IMR-90 (cell line): ENCODE measurements around the gene PNPLA1. TPM values are rescaled to one million over a fixed set of nuclear protein-coding genes. Genes with fewer than 3 reads are reported as not detected.

Experiments
- ATAC-seq: fragments of 200-7000 bp; cut with Tn5 transposase; 2 replicates; pipeline ENCODE4 v1.9.1; 2020; ENCODE audit warnings: low read depth, mild to moderate bottlenecking, moderate library complexity
- BruUV-seq: library from RNA; stranded (reverse); fragments of 400-500 nt; replicated peaks from 2 replicates; lab custom pipeline; 2021; lab: Mats Ljungman, UMichigan
- CTCF ChIA-PET: fragments of 300-600 bp; formaldehyde crosslinking; extraction: SDS; loops from one replicate; lab custom pipeline; 2021; ENCODE audit warnings: antibody characterized with exemption; lab: Yijun Ruan, JAX
- POLR2A ChIA-PET: fragments of 300-600 bp; sonication (Branson Sonifier 250); formaldehyde crosslinking; loops from one replicate; lab custom pipeline; 2022; ENCODE audit warnings: antibody characterized with exemption; ENCODE audit not compliant: unreplicated experiment; lab: Charles Lee
- DNase-seq: peaks from one replicate; pipeline ENCODE4 v3.0.0; 2013
- H2AFZ ChIP-seq: replicated peaks from 2 replicates; pipeline ENCODE3; 2013; ENCODE audit warnings: low read length, mild to moderate bottlenecking; ENCODE audit not compliant: poor library complexity
- H2AK5ac ChIP-seq: 2 replicates; pipeline ENCODE4 v1.6.1; 2013; ENCODE audit warnings: low read depth, low read length, inconsistent platforms
- H2AK9ac ChIP-seq: replicated peaks from 2 replicates; pipeline ENCODE3; 2013; ENCODE audit warnings: mild to moderate bottlenecking, low read depth, low read length, moderate library complexity; ENCODE audit not compliant: poor library complexity
- H2BK120ac ChIP-seq: 2 replicates; pipeline ENCODE4 v1.6.1; 2013; ENCODE audit warnings: low read depth, low read length, inconsistent platforms
- H2BK15ac ChIP-seq: 3 replicates; pipeline ENCODE4 v1.6.1; 2013; ENCODE audit warnings: low read depth, low read length, inconsistent platforms
- H2BK20ac ChIP-seq: 2 replicates; pipeline ENCODE4 v1.6.1; 2013; ENCODE audit warnings: low read depth, mild to moderate bottlenecking, inconsistent platforms, low read length, moderate library complexity
- H2BK5ac ChIP-seq: 2 replicates; pipeline ENCODE4 v1.6.1; 2013; ENCODE audit warnings: mild to moderate bottlenecking, low read depth, low read length, inconsistent platforms; ENCODE audit not compliant: poor library complexity, severe bottlenecking
- H3K14ac ChIP-seq: replicated peaks from 2 replicates; pipeline ENCODE4 v1.6.1; 2013; ENCODE audit warnings: low read depth, low read length, inconsistent platforms
- H3K18ac ChIP-seq: 2 replicates; pipeline ENCODE4 v1.6.1; 2013; ENCODE audit warnings: low read depth, low read length, control low read depth
- H3K23ac ChIP-seq: 2 replicates; pipeline ENCODE4 v1.6.1; 2013; ENCODE audit warnings: low read depth, low read length, inconsistent platforms
- H3K27ac ChIP-seq: 2 replicates; pipeline ENCODE4 v1.5.1; 2013; ENCODE audit warnings: mild to moderate bottlenecking, control low read depth, low read length; ENCODE audit not compliant: insufficient read depth
- H3K27me3 ChIP-seq: 2 replicates; pipeline ENCODE4 v1.6.1; 2013; ENCODE audit warnings: low read length; ENCODE audit not compliant: control insufficient read depth, insufficient read depth
- H3K36me3 ChIP-seq: 2 replicates; pipeline ENCODE4 v1.6.1; 2013; ENCODE audit warnings: low read length, mixed read lengths; ENCODE audit not compliant: control insufficient read depth, insufficient read depth
- H3K4ac ChIP-seq: 2 replicates; pipeline ENCODE4 v1.6.1; 2013; ENCODE audit warnings: low read depth, low read length, inconsistent platforms
- H3K4me1 ChIP-seq: 2 replicates; pipeline ENCODE4 v1.6.1; 2013; ENCODE audit warnings: low read length, mixed read lengths; ENCODE audit not compliant: control insufficient read depth, insufficient read depth
- H3K4me2 ChIP-seq: 2 replicates; pipeline ENCODE4 v1.6.1; 2013; ENCODE audit warnings: low read depth, mild to moderate bottlenecking, control low read depth, low read length, moderate library complexity
- H3K4me3 ChIP-seq: 2 replicates; pipeline ENCODE4 v1.5.1; 2013; ENCODE audit warnings: low read depth, mild to moderate bottlenecking, control low read depth, low read length, moderate library complexity; ENCODE audit not compliant: insufficient read depth
- H3K56ac ChIP-seq: 2 replicates; pipeline ENCODE4 v1.6.1; 2013; ENCODE audit warnings: low read length, inconsistent platforms; ENCODE audit not compliant: insufficient read depth; ENCODE audit errors: extremely low read depth
- H3K79me1 ChIP-seq, 2 experiments: 2 replicates each; pipeline ENCODE4 v1.6.1; 2013; ENCODE audit warnings: low read length in 2 of 2, inconsistent platforms in 1 of 2, low read depth in 1 of 2
- H3K9ac ChIP-seq: 2 replicates; pipeline ENCODE4 v1.6.1; 2013; ENCODE audit warnings: low read depth, low read length, control low read depth
- H3K9me1 ChIP-seq: 2 replicates; pipeline ENCODE4 v1.6.1; 2013; ENCODE audit warnings: low read length, inconsistent platforms; ENCODE audit not compliant: insufficient read depth
- H3K9me3 ChIP-seq: 2 replicates; pipeline ENCODE4 v1.6.1; 2013; ENCODE audit warnings: low read length; ENCODE audit not compliant: control insufficient read depth, insufficient read depth
- H4K20me1 ChIP-seq: 2 replicates; pipeline ENCODE4 v1.6.1; 2013; ENCODE audit warnings: low read length, inconsistent platforms; ENCODE audit not compliant: insufficient read depth
- H4K5ac ChIP-seq: 2 replicates; pipeline ENCODE4 v1.6.1; 2013; ENCODE audit warnings: mild to moderate bottlenecking, low read depth, low read length, control low read depth
- H4K8ac ChIP-seq, 2 experiments: 2 replicates each; pipeline ENCODE4 v1.6.1; 2013; ENCODE audit warnings: low read depth in 2 of 2, low read length in 2 of 2, control low read depth in 1 of 2, inconsistent platforms in 1 of 2
- H4K91ac ChIP-seq: 2 replicates; pipeline ENCODE4 v1.6.1; 2013; ENCODE audit warnings: low read depth, low read length, inconsistent platforms; ENCODE audit not compliant: insufficient read depth
- BHLHE40 ChIP-seq: fragments of 150-350 bp; IDR thresholded peaks from 2 replicates; pipeline ENCODE4 v1.6.1; 2016; ENCODE audit warnings: mild to moderate bottlenecking, low read depth, low read length
- CEBPB ChIP-seq: IDR thresholded peaks from 2 replicates; pipeline ENCODE4 v1.6.1; 2012; ENCODE audit warnings: low read depth, low read length, improper control_type of control experiment
- CHD1 ChIP-seq: IDR thresholded peaks from 2 replicates; pipeline ENCODE4 v1.6.1; 2012; ENCODE audit warnings: low read depth, low read length, improper control_type of control experiment
- ELK1 ChIP-seq: fragments of 150-350 bp; IDR thresholded peaks from 2 replicates; pipeline ENCODE4 v1.6.1; 2016; ENCODE audit warnings: low read depth, mild to moderate bottlenecking, low read length, moderate library complexity, borderline replicate concordance
- FOS ChIP-seq: fragments of 150-350 bp; IDR thresholded peaks from 2 replicates; pipeline ENCODE4 v1.6.1; 2016; ENCODE audit warnings: low read depth, low read length
- MAFK ChIP-seq: IDR thresholded peaks from 2 replicates; pipeline ENCODE4 v1.6.1; 2012; ENCODE audit warnings: low read depth, low read length, improper control_type of control experiment
- MAZ ChIP-seq: IDR thresholded peaks from 2 replicates; pipeline ENCODE4 v1.6.1; 2012; ENCODE audit warnings: low read depth, mild to moderate bottlenecking, low read length, improper control_type of control experiment, moderate library complexity, borderline replicate concordance
- MXI1 ChIP-seq: IDR thresholded peaks from 2 replicates; pipeline ENCODE4 v1.6.1; 2012; ENCODE audit warnings: low read depth, mild to moderate bottlenecking, low read length, moderate library complexity, borderline replicate concordance
- NFE2L2 ChIP-seq: fragments of 150-350 bp; IDR thresholded peaks from 2 replicates; pipeline ENCODE4 v1.6.1; 2016; ENCODE audit warnings: low read depth, mild to moderate bottlenecking, low read length
- POLR2A ChIP-seq: IDR thresholded peaks from 2 replicates; pipeline ENCODE4 v1.6.1; 2012; ENCODE audit warnings: mild to moderate bottlenecking, low read depth, low read length
- RAD21 ChIP-seq: IDR thresholded peaks from 2 replicates; pipeline ENCODE4 v1.6.1; 2012; ENCODE audit warnings: low read length, improper control_type of control experiment
- RCOR1 ChIP-seq: IDR thresholded peaks from 2 replicates; pipeline ENCODE4 v1.6.1; 2012; ENCODE audit warnings: mild to moderate bottlenecking, low read length, improper control_type of control experiment; ENCODE audit not compliant: insufficient replicate concordance
- RFX5 ChIP-seq: IDR thresholded peaks from 2 replicates; pipeline ENCODE4 v1.8.0; 2012; ENCODE audit warnings: low read depth, mild to moderate bottlenecking, low read length, moderate library complexity
- SMC3 ChIP-seq: fragments of 150-350 bp; IDR thresholded peaks from 2 replicates; pipeline ENCODE4 v1.6.1; 2016; ENCODE audit warnings: low read depth, mild to moderate bottlenecking, antibody characterized with exemption, low read length, moderate library complexity
- USF2 ChIP-seq: fragments of 150-350 bp; IDR thresholded peaks from 2 replicates; pipeline ENCODE4 v1.6.1; 2017; ENCODE audit warnings: mild to moderate bottlenecking, antibody characterized with exemption, low read length, low read depth
- WGBS, 2 experiments: methylation state at CpG; one replicate each; pipeline versions ENCODE4 v1.1.5 to v1.1.7; 2013; ENCODE audit warnings: missing lambda C conversion rate in 2 of 2; ENCODE audit not compliant: insufficient read length in 1 of 2; ENCODE audit errors: extremely low coverage in 2 of 2; 5-methylcytosine and 5-hydroxymethylcytosine counted together
- dilution Hi-C: fragments of 300-500 bp; cut with HindIII; formaldehyde crosslinking; loops from one replicate; pipeline ENCODE4 v1.14.3; 2018; ENCODE audit warnings: low sequenced_read_pairs; ENCODE audit not compliant: unreplicated experiment
- in situ Hi-C: fragments of 300-500 bp; cut with MboI; formaldehyde crosslinking; loops from 3 replicates; pipeline ENCODE4 v1.14.3; 2019; ENCODE audit warnings: low sequenced_read_pairs, inconsistent platforms, mixed read lengths
- intact Hi-C: fragments of 100-400 bp; cut with micrococcal nuclease; formaldehyde crosslinking; loops from 2 replicates; pipeline ENCODE4 v1.10.0; 2022
- polyA plus RNA-seq, 3 experiments: library from polyadenylated mRNA; depleted of rRNA; stranded (reverse); fragments of >200 nt; gene quantifications; 2 replicates each; pipeline ENCODE4 v1.2.3, GENCODE V29; 2012; ENCODE audit warnings: low replicate concordance in 1 of 3
- total RNA-seq: library from RNA; depleted of rRNA; stranded (reverse); fragments of >200 nt; gene quantifications from 2 replicates; pipeline ENCODE4 v1.2.3, GENCODE V29; 2012
- TF ChIP-seq, protein P1 (sequence below): conservative IDR thresholded peaks from 2 replicates; pipeline ENCODE4 v1.5.1; 2012; ENCODE audit warnings: mild to moderate bottlenecking, low read depth, low read length, improper control_type of control experiment

The PNPLA1 gene
- total and polyA plus RNA-seq, 2 of the 4 experiments (the other 2 are of a cell fraction): not detected

DNA sequence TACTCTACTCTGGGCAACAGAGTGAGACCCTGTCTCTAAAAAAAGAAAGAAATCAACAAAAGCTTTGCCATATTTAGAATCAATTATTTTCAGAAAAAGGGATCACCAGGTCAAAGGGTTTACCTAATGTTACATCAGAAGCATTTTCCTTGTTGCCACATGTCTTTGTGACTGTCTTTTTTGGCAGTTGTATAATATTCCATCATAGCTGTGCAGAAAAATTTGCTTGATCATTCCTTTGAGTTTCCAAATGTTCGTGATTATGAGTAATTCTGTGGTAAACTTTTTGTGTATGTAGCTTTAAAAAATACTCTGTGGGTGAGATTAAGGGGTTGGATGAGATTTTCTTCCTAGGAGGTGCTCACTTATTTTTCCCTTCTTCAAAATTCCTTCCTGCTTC lies 26.4 kb downstream of the PNPLA1 start:
- CTCF ChIA-PET: no interaction called here
- Histone ChIP-seq H2AFZ (no peak overlapping the region), H2BK20ac (no peak overlapping the region), H4K8ac (no peak overlapping the region), H3K9ac (no peak overlapping the region), H4K20me1 (no peaks in the 10 kb centered on the region), H4K91ac (no peak overlapping the region), H3K36me3 (no peaks in the 10 kb centered on the region), H3K9me1 (no peaks in the 10 kb centered on the region), H3K14ac (no peak overlapping the region), H2BK120ac (no peak overlapping the region), H2BK15ac (no peak overlapping the region), H3K4me2 (no peak overlapping the region), H3K4me3 (no peak overlapping the region), H3K27me3 (peaks cover 51% of the 10 kb centered on the region), H3K27ac (no peak overlapping the region), H3K9me3 (no peaks in the 10 kb centered on the region), H3K79me1 (no peaks in the 10 kb centered on the region), H3K56ac (no peak overlapping the region), H2BK5ac (no peak overlapping the region), H2AK5ac (no peak overlapping the region), H3K4ac (no peak overlapping the region), H3K18ac (no peak overlapping the region), H3K23ac (no peak overlapping the region), H4K5ac (no peak overlapping the region), H3K4me1 (no peaks in the 10 kb centered on the region), H2AK9ac (no peak overlapping the region)
- ATAC-seq (no peak), DNase-seq (peak; percentile 4)
- POLR2A ChIA-PET: no interaction called here
- intact Hi-C loops: no loop called here
- dilution Hi-C loops: no loop called here
- no peak for TF ChIP-seq SMC3
- no peak for TF ChIP-seq MAZ
- TF ChIP-seq RCOR1: no peak
- no peak for TF ChIP-seq POLR2A
- no peak for TF ChIP-seq USF2
- no peak for TF ChIP-seq RFX5
- no peak for TF ChIP-seq CHD1
- TF ChIP-seq CEBPB: no peak
- TF ChIP-seq ELK1: no peak
- no peak for TF ChIP-seq BHLHE40
- no peak for TF ChIP-seq MXI1
- no peak; the same call in 1 of the 2 replicates for TF ChIP-seq NFE2L2
- TF ChIP-seq MAFK: no peak
- TF ChIP-seq RAD21: no peak
- TF ChIP-seq, protein P1, sequence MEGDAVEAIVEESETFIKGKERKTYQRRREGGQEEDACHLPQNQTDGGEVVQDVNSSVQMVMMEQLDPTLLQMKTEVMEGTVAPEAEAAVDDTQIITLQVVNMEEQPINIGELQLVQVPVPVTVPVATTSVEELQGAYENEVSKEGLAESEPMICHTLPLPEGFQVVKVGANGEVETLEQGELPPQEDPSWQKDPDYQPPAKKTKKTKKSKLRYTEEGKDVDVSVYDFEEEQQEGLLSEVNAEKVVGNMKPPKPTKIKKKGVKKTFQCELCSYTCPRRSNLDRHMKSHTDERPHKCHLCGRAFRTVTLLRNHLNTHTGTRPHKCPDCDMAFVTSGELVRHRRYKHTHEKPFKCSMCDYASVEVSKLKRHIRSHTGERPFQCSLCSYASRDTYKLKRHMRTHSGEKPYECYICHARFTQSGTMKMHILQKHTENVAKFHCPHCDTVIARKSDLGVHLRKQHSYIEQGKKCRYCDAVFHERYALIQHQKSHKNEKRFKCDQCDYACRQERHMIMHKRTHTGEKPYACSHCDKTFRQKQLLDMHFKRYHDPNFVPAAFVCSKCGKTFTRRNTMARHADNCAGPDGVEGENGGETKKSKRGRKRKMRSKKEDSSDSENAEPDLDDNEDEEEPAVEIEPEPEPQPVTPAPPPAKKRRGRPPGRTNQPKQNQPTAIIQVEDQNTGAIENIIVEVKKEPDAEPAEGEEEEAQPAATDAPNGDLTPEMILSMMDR: no peak
- TF ChIP-seq FOS: no peak
- no CpG with 5 or more reads among the region's 1 CpG for WGBS, 2 experiments
- in situ Hi-C loops: no loop called here
- no TSS peak for BruUV-seq
